Kidney glomerular epithelial cell (primary cell): ENCODE measurements around the gene PDP2.
A peak's percentile ranks its signal among the peaks of the same experiment; 100 is the strongest.
"Not testable (repeated sequence)": the region's sequence is repeated elsewhere in the genome, so short reads cannot be mapped to it uniquely, and the experiment has no call there.

ENCODE experiments used
- DNase-seq: peaks from one replicate; lab custom pipeline; 2025; lab: John Stamatoyannopoulos, UW

The PDP2 gene

DNA sequence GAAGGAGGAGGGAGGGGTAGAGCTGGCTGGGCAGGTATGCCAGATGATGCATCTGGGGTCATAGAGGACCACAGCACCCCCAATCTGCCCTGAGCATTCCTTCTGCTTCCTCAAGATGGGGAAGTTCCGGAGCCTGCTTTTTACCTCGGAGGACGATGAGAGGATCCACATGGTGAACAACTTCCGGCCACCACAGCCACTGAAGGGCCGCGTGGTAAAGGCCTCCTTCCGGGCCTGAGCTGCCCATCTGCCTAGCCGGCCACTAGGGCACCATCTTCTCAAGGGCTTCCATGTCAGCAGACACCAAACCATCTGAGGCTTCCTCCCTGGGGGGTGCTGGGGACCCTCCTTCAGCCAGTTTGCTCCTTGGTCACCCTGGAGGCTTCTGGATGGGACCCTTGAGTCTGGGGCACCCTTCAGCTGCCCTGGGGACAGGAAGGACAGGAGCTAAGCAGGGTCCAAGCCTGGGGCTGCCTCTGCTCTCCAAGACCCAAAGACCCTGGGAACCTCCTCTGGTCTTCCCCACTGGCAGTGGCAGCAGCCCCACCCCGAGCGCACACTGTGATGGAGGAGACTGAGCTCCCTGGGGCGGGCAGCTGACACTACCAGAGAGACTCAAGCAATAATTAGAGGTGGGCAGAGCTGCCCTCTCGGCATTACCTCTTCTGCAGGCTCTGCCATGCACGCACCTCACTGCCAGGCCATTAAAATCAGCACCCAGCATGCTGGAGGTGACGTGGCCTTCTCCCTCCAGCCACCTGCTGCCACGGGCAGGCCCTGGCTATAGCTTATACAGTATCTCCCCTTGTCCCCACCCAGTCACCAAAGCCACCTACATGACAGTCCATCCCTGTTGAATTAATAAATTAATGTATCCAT is 26.8 kb upstream of the PDP2 start:
- no peak for DNase-seq

DNA sequence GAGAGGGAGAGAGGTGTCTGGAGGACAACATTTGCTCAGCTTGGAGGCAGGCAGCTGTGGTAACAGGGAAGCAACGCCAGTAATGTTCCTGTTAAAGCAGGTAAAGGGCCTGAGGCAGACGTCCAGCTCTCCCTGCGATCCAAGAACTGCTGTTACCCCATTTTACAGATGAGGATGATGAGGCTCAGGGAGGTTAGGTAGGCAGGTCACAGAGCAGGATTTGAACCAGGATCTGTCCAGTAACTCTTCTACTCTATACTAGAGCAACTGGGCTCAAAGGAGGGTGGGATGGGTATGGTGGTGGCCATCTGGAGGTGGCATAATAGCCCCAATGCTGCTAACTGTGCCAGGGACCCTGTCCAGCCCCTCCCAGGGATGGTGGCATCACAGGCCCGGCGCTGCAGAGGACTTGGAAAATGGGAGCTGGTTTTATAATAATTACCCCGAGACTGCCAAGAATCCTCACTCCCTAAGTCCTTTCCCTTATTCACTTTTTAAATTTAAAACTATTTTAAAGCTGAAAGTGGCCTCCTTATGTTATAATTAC is 24.1 kb upstream of the PDP2 start:
- no peak for DNase-seq

DNA sequence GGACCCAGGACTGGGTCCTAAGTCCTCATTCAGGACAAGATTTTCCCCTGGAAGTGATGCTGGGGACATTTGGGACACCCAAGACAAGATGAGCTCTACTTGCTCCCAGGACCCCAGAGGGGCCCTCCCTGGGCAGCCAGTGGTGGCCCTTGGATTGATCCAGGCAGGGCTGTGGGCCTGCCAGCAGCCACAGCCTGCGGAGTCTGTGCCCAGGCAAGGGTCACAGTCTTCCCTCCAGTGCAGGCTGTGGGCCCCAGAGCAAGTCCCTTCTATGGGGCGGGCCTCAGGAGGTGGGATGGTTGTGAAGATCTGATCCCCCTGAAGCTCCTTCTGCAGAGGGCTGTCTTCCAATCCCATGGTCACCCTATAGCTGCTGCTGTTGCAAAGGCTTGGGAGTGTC is 23.5 kb upstream of the PDP2 start:
- no peak for DNase-seq

DNA sequence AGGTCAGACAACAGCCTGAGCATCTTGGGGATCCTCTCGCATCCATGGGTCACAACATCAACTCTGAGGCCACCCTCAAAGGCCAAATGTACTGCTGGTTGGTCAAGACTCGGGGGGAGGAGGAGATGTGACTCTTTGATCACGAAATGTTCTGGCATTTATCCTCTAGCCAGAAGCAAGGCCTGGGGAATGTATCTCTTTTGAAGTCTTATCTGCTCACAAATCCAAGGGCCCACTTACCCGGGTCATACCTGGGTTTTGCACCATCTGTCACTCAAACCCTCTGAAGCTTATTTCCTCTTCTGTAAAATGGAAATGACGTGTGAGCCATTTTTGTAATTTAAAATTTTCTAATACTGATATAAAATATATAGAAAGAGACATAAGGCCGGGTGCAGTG is 22.9 kb upstream of the PDP2 start:
- no peak for DNase-seq

DNA sequence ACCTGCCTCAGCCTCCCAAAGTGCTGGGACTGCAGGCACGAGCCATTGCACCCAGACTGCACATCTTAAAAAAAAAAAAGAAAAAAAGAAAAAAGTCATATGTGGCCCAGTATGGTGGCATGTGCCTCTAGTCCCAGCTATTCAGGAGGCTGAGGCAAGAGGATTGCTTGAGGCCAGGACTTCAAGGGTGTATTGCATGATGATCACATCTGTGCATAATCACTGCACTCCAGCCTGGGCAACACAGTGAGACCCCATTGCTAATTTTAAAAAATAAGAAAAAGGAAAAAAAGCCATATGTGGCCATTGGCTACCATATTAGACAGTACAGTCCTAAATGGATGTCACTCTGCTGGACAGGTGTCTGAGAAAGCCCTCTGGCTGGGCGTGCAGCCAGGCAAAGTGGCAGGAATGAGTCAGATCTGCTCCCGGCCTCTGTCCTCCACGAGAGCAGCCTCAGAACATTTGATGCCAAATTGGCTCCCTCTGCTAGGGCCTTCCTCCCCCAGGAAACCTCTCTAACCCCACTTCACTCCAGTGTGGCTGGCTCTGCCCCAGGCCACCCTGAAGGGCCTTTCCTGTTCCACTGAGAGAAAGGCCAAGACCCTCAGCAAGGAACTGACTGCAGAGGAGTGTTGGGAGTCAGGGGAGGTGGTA is 21.4 kb upstream of the PDP2 start:
- DNase-seq, result no peak

DNA sequence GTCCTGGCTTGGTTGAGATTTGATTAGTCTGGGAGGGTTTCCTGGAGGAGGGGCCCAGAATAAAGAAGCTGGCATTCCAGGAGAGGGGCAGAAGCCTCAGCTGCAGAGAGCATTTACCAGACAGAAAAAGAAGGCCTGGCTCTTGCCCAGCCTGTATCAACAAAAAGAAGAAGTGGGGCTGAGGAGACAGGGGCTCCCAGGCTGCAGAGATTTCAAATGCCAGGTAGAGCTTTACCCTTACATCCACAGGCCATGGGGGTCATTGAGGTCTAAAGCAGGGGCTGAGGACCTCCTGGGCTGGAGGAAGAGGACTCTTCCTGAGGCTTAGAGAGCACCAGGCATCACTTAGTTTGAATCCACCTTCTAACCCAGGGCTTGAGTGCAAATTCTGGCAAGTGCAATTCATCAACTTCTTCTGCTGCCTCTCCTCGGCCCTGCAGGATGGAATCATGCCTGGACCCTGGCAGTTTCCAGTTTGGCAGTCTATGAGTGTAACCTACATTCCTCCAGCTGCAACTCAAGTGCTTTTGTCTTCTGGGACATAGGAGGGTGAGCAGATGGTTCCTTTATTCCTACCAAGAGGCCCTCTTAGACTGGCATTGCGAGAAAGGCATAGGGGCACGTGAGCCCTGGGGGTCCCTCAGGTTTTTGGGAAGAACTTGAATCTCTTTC is 20.8 kb upstream of the PDP2 start:
- DNase-seq, result no peak

DNA sequence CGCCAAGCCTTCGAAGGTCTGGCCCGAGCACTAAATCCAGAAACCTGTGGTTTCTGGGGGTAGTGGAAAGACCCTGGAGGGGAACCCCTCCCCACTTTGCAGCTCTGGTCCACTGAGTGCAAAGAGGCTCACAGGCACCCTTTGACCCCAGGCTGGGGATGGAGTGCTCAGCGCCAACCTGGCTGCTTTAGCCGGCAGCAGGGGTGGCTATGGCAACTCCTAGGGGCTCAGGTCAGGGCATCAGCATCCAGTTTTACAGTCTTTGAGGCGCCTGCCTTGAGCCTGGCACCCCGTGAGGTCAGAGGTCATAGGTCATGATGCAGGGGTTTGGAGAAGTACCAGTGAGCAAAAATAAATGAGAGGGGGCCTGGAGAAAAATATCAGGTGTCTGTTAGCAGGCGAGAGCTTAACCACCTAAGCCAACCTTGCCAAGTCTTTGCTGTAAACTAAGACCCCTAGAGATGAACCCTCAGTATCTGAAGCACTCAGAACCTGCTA is 18.2 kb upstream of the PDP2 start:
- DNase-seq, result no peak

DNA sequence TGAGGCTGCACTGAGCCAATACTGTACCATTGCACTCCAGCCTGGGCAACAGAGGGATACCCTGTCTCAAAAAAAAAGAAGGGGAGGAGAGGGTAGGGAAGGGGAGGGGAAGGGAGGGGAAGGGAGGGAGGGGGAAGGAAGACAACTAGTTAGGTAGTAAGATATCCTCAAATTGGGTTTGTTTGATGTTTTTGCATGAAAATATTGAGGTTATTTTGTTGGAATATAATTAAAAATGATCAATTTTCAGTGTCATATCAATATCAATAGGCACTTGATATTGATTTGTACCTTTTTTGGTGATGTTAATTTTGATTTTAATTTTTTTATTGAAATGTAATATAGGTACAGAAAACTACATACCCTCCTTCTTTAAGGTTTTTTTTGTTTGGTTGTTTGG is 16.6 kb upstream of the PDP2 start:
- no peak for DNase-seq

DNA sequence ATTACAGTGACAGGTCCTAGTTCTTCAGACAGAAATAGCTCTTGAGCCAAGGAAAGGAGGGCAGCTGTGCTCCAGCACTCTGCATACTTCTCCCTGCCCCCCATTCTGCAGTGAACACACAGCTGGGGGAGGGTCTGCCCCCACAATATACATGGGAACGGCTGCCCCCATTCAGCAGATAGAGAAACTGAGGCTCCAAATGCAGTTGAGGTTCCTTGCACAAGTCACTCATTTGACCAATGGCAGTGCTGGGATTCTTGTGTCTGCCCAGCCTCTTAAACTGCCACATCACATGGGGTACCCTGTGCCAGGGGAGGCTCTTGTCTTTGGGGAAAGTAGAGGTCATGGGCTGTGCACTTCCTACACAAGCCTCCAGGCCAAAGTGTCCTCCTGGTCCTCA is 10.9 kb upstream of the PDP2 start:
- DNase-seq, result no peak

DNA sequence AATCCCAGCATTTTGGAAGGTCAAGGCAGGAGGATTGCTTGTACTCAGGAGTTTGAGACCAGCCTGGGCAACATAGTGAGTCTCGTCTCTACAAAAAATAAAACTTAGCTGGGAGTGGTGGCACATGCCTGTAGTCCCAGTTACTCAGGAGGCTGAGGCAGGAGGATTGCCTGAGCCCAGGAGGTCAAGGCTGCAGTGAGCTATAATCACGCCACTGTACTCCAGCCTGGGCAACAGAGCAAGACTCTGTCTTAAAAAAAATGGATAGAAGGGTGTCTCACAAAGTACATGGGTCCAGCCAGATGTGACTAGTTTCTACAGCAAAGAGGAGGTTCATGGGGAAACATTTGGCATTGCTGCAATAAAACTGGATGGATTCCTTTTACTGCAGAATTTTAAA is 9.0 kb upstream of the PDP2 start:
- DNase-seq, result not testable (repeated sequence)

DNA sequence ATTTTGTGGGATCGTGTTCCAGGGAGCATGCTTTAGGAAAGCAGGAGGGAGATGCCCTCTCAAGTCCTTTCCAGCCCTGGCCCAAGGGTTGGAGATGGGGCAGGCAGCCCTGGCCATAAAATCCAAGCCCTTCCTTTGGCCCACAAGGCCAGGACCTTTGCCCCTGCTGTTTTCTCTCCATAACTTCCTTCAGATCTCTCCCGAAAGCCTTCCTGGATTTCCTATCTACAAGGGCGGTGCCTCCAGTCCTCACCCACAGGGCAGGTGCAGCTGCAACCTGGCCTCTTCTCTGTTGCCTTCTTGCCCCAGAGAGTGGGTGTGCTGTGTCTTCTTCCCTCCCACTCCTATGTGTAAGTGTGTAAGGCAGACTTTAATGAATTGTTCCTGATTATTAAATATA is 8.5 kb upstream of the PDP2 start:
- DNase-seq, result no peak

DNA sequence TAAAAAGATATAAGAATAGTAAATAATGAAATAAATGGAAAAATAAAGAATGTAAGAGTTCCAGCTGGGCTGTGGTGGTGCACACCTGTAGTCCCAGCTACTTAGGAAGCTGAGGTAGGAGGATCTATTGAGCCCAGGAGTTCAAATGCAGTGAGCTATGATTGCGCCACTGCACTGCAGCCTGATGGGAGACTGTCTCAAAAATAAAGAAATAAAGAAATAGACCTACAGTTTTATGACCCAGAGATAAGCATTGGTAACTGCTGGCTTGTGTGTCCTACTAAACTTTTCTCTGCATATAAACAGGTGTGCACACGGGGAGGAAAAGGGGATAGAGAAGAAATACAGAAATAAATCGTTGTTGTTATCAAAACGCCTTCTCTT is 7.8 kb upstream of the PDP2 start:
- no peak for DNase-seq

DNA sequence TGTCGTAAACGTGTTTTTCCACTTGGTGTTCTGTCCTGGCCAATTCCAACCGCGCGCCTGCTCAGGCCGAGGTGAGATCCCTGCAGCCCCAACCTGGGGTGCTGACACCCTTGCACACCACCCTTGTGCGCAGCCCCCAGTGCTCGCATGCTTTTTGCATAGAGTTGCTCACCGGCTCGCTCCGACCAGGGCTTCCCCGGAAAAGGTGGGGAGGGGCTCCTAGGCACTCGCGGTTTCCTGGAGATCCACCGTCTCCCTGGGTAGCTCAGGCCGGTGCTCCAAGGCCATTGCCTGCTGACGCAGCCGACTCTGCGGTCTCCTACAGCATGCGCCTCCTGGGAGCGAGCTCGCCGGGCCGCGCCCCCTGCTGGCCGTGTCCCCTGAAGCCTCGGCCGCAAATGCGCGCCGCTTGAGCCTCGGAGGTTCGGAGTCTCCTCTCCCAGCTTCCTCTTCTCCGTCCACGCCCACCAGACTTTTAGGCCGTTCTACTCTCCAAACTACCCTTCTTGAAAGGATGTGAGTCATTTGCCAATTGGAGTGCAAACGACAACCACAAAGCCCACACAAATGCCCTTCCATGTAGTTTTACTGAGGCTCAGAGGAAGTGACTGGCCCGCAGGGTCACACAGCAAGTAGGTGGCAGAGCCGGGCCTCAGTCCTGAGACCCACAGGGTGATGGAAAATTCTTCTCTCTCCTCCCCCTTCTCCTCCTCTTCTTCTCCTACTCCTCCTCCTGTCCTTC is 7.2 kb upstream of the PDP2 start:
- DNase-seq, result peak; percentile 91

DNA sequence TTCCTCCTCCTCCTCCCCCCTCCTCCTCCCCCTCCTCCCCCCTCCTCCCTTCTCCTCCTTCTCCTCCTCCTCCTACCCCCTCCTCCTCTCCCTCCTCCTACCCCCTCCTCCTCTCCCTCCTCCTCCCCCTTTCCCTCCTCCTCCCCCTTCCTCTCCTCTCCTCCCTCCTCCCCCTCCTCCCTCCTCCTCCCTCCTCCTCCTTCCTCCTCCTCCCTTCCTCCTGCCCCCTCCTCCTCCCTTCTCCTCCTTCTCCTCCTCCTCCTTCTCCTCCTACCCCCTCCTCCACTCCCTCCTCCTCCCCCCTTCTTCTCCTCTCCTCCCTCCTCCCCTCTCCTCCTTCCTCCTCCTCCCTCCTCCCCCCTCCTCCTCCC is 6.6 kb upstream of the PDP2 start:
- DNase-seq, result no peak

DNA sequence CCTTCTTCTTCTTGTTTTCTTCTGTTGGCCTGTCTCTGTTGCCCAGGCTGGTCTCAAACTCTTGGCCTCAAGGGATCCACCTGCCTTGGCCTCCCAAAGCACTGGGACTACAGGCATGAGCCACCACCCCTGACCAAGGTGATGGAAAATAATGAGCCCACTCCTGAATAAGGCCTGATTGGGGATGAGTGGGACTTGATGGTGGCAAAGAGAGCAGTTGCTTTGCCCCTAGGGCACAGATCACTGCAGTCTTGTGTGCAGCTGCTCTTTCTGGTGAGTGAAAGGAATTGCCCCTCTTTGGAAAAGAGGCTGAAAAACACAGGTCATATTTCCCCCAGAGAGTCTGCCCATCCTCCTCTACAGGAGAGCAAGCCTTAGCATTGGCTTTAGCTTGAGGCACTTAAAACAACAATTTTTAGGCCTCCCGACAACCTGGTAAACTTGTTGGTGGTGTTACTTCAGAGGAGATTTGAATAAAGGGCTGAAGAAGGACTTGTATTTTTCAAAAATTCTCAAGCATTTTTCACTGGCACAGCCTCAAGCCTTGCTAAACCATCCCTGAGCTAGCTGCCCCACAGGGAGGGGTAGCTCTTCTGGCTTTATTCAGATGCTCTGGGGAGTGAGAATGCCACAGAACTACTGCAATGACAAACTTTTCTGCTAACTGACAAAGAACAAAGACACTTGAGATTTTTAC is 6.1 kb upstream of the PDP2 start:
- no peak for DNase-seq

DNA sequence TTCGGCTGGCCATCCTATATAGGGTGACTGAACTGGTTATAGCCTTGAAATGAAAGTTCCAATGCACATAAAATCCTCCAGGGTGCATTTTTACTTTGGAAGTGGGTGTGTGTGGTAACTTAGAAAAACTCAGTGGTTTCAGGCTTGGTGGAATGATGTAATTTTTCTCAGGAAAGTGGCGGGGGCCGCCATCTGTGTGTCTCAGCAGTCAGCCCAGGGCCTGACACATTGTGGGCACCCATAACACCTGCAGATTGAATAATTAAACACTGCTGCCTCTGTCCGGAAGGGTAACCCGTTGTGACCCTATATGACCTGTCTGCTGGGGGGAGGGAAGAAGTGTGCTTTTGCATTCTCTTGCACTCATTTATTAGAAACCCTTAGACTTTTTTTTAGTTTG is 2.2 kb upstream of the PDP2 start:
- no peak for DNase-seq

DNA sequence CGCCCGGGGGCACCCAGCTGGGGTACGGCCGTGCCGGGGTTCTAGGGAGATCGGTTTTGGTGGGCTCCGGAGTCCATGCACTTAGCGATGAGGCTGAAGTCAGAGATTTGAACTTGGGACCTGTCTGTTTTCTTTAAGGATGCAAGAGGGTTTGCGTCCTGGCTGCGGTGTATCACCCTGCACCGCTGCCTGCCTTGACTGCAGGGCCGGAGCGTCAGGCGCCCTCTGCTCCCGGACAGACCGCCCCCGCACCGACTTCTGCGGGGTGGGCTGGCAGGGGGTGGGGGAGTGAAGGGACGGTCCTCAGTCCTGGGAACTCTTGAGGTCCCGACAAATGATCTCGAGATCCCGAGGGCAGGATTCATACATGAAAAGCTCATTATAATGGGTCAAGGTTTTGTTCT is 701 bp downstream of the PDP2 start:
- DNase-seq, result no peak

DNA sequence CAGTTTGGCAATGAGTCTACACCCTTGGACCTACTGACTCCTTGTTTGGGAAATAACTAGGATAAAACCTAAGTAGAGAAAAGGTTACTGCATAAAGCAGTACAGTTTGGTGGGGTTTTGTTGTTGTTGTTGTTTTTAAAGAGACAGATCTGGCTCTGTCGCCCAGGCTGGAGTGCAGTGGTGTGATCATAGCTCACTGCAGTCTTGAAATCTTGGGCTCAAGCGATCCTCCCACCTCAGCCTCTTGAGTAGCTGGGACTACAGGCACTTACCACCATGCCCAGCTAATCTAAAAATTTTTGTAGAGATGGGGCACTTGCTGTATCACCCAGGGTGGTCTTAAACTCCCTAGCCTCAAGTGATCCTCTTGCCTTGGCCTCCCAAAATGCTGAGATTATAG is 1.2 kb downstream of the PDP2 start:
- DNase-seq, result no peak

DNA sequence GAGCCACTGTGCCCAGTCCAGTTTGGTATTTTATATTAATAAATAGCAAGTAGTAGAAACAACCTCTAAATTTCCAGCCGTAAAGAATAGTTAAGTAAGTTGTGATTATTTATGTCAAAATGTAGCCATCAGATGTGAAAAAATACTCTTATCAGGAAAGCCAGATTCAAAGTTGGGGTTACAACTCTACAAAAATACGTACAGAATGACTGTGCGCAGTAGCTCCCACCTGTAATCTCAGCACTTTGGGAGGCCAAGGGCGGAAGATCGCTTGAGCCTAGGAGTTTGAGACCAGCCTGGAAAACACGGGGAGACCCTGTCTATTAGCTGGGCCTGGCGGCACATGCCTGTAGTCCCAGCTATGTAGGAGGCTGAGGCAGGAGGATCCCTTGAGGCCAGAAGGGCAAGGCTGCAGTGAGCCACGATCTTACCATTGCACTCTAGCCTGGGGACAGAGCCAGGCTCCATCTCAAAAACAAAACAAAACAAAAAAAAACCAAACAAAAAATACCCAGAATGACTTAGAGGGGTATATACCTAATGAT is 1.7 kb downstream of the PDP2 start:
- DNase-seq, result no peak

DNA sequence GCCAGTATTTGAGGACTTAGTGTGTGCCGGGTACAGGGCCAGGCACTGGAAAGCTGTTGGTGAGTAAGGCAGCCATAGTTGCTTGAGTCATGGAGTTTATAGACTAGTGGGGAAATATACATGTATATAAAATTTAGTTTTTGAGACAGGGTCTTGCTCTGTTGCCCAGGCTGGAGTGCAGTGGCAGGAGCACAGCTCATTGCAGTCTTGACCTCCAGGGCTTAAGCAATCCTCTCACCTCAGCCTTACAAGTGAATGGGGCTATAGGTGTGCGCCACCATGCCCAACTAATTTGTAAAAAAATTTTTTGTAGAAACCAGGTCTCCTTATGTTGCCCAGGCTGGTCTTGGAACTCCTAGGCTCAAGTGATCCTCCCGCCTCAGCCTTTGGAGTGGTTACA is 2.4 kb downstream of the PDP2 start:
- DNase-seq, result no peak

DNA sequence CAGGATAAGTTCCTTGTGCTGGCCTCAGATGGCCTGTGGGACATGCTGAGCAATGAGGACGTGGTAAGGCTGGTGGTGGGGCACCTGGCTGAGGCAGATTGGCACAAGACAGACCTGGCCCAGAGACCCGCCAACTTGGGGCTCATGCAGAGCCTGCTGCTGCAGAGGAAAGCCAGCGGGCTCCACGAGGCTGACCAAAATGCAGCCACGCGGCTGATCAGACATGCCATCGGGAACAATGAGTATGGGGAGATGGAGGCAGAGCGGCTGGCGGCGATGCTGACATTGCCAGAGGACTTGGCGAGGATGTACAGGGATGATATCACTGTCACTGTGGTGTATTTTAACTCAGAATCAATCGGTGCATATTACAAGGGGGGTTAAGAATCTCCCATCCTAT is 5.2 kb downstream of the PDP2 start:
- no peak for DNase-seq
